Tibial artery (tissue), 4 donors: Measurements from ENCODE around the gene KRR1.
"Not testable (repeated sequence)": the region's sequence is repeated elsewhere in the genome, so short reads cannot be mapped to it uniquely, and the experiment has no call there.

ENCODE experiments used
- DNase-seq, 2 donors: peaks; one replicate each; pipeline ENCODE4 v3.0.0-alpha.2; 2019
- H3K27ac ChIP-seq, 2 donors: fragments of 200-600 bp; sonication (generic) in 1 of 2; 1 replicate in 1 of 2; 2 replicates in 1 of 2; pipeline ENCODE4 v1.5.1; 2018 to 2019; ENCODE audit warnings: mild to moderate bottlenecking in 1 of 2
- H3K27me3 ChIP-seq, 2 donors: fragments of 200-600 bp; sonication (generic) in 1 of 2; one replicate each; pipeline versions ENCODE4 v1.5.1 to v1.6.0; 2016 to 2019
- H3K36me3 ChIP-seq, 3 donors: fragments of 200-600 bp; sonication (generic) in 2 of 3; one replicate each; pipeline ENCODE4 v1.5.1; 2016 to 2019; ENCODE audit warnings: mild to moderate bottlenecking in 2 of 3
- H3K4me1 ChIP-seq, 4 donors: fragments of 200-600 bp; sonication (generic) in 2 of 4; 1 replicate in 3 of 4; 2 replicates in 1 of 4; pipeline ENCODE4 v1.5.1; 2016 to 2019
- H3K4me3 ChIP-seq, 2 donors: fragments of 200-600 bp; sonication (generic) in 1 of 2; 1 replicate in 1 of 2; 2 replicates in 1 of 2; pipeline ENCODE4 v1.5.1; 2018 to 2019; ENCODE audit warnings: mild to moderate bottlenecking in 2 of 2
- H3K9me3 ChIP-seq, 3 donors: fragments of 200-600 bp; sonication (generic) in 1 of 3; one replicate each; pipeline ENCODE4 v1.5.1; 2016 to 2019
- CTCF ChIP-seq, 2 experiments: fragments of 200-600 bp in 1 of 2; fragments of 450-650 bp in 1 of 2; IDR thresholded peaks; one replicate each; pipeline ENCODE4 v1.5.1; 2017 to 2019; ENCODE audit warnings: antibody characterized with exemption in 2 of 2, mild to moderate bottlenecking in 1 of 2, moderate library complexity in 1 of 2
- intact Hi-C: fragments of 100-400 bp; cut with DNase I; formaldehyde crosslinking; loops from one replicate; pipeline ENCODE4 v1.15.0; 2023; ENCODE audit warnings: low total_unique reads

The KRR1 gene

DNA sequence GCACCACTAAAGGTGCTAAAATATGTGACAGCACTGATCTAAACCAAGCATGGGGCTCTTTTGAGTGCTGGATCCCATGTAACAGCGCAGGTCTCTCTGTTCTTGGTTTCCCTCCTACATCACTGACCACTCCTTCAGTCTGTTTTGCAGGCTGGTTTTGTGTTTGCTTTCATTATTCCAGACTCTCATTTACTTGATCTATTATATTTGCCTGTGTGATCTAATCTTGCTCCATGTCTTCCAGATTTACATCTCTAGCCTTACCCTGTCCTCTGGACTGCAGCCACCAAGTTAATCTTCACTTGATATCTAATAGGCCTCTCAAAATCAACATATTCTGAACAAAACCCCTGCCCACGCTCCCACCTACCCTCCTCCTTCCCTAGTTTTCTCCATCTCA, 22.2 kb downstream of the KRR1 start:
- H3K9me3 ChIP-seq: no peaks in the 10 kb centered on the region
- TF ChIP-seq CTCF (IDR thresholded peaks at IDR 0.05): no peak
- H3K4me3 ChIP-seq: no peak overlapping the region
- peaks cover 0 to 56% (median 11%) of the 10 kb centered on the region in 4 donors for H3K4me1 ChIP-seq
- no peaks in the 10 kb centered on the region for H3K27me3 ChIP-seq
- no peak for DNase-seq
- peaks cover 0 to 26% (median 20%) of the 10 kb centered on the region in 3 donors for H3K36me3 ChIP-seq
- intact Hi-C loops: loop anchor here (10.0 kb wide), 1 partner anchor 94 kb away; the partner anchor contains the start of gene GLIPR1L2
- peak overlapping the region in 1 of 2 donors; percentile 11 for H3K27ac ChIP-seq

DNA sequence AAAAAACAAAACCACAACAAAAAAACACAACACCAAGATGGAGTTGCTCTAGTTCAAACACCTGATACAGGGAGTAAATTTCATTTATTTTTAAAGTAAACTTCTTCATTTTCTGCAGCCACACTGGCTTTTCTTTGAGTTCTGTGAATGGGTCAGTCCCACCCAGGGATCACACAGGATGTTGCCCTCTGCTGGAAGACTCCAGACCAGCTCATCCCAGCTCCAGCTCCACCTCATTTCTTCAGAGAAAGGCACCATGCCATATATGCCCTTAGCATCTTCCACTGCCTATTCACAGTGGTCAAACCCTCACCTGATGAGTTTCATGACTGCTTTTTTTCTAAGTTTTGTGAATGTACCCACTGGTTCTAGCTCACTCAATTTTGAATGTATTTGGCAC, 22.9 kb downstream of the KRR1 start:
- intact Hi-C loops: loop anchor here (10.0 kb wide), 1 partner anchor 94 kb away; the partner anchor contains the start of gene GLIPR1L2
- Histone ChIP-seq H3K4me1 (peaks cover 0 to 63% (median 17%) of the 10 kb centered on the region in 4 donors), H3K9me3 (no peaks in the 10 kb centered on the region), H3K36me3 (peaks cover 0 to 20% (median 18%) of the 10 kb centered on the region in 3 donors), H3K27ac (peak overlapping the region in 1 of 2 donors; percentile 11), H3K4me3 (no peak overlapping the region), H3K27me3 (no peaks in the 10 kb centered on the region)
- DNase-seq: no peak
- peak; percentile 19 to 34 for TF ChIP-seq CTCF (IDR thresholded peaks at IDR 0.05)

- intact Hi-C loops: loop anchor here (10.0 kb wide), 1 partner anchor 93 kb away; the partner anchor contains the start of gene GLIPR1L2
- peak overlapping the region in 1 of 2 donors; percentile 21 for H3K27ac ChIP-seq
- H3K36me3 ChIP-seq: peaks cover 0 to 16% (median 6%) of the 10 kb centered on the region in 3 donors
- no peak for TF ChIP-seq CTCF (IDR thresholded peaks at IDR 0.05)
- DNase-seq: no peak
- H3K27me3 ChIP-seq: no peaks in the 10 kb centered on the region
- no peaks in the 10 kb centered on the region for H3K9me3 ChIP-seq
- H3K4me3 ChIP-seq: no peak overlapping the region
- peaks cover 0 to 70% (median 21%) of the 10 kb centered on the region in 4 donors for H3K4me1 ChIP-seq
Measured at GRCh38 chr12:75487308-75487707, 24.1 kb downstream of the KRR1 start.

DNA sequence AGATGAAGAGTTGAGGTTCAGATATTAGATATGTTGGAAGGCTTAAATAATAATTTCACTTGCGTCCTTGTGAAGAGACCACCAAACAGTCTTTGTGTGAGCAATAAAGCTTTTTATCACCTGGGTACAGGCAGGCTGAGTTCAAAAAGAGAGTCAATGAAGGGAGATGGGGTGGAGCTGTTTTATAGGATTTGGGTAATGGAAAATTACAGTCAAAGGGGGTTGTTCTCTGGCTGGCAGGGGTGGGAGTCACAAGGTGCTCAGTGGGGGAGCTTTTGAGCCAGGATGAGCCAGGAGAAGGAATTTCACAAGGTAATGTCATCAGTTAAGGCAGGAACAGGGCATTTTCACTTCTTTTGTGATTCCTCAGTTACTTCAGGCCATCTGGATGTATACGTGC, 27.0 kb downstream of the KRR1 start:
- peak overlapping the region in 1 of 2 donors; percentile 19 for H3K4me3 ChIP-seq
- H3K27me3 ChIP-seq, H3K36me3 ChIP-seq, DNase-seq, H3K9me3 ChIP-seq: not testable (repeated sequence)
- peaks cover 0 to 80% (median 27%) of the 10 kb centered on the region in 4 donors for H3K4me1 ChIP-seq
- intact Hi-C loops: loop anchor here (10.0 kb wide), 1 partner anchor 90 kb away; the partner anchor contains the start of gene GLIPR1L2
- H3K27ac ChIP-seq: peak overlapping the region; percentile 85 to 88

GRCh38 chr12:75483431-75483830, 28.0 kb downstream of the KRR1 start:
- no peaks in the 10 kb centered on the region for H3K27me3 ChIP-seq
- no peaks in the 10 kb centered on the region for H3K9me3 ChIP-seq
- intact Hi-C loops: loop anchor here (10.0 kb wide), 1 partner anchor 89 kb away; the partner anchor contains the start of gene GLIPR1L2
- no peak for TF ChIP-seq CTCF (IDR thresholded peaks at IDR 0.05)
- no peaks in the 10 kb centered on the region for H3K36me3 ChIP-seq
- peak in 1 of 2 donors; percentile 34 for DNase-seq
- peak overlapping the region; percentile 85 to 88 for H3K27ac ChIP-seq
- peaks cover 0 to 72% (median 27%) of the 10 kb centered on the region in 4 donors for H3K4me1 ChIP-seq
- peak overlapping the region; percentile 57 to 70 for H3K4me3 ChIP-seq

- intact Hi-C loops: loop anchor here (10.0 kb wide), 1 partner anchor 88 kb away; the partner anchor contains the start of gene GLIPR1L2
- TF ChIP-seq CTCF (IDR thresholded peaks at IDR 0.05): no peak
- Histone ChIP-seq H3K27me3 (no peaks in the 10 kb centered on the region), H3K36me3 (no peaks in the 10 kb centered on the region), H3K27ac (peak overlapping the region; percentile 85 to 88), H3K9me3 (no peaks in the 10 kb centered on the region), H3K4me1 (peaks cover 0 to 64% (median 27%) of the 10 kb centered on the region in 4 donors), H3K4me3 (peak overlapping the region; percentile 57 to 70)
- no peak for DNase-seq
Measured at GRCh38 chr12:75482646-75483045, 28.8 kb downstream of the KRR1 start.
